B cell (primary cell): ENCODE results near the gene TMF1.

Experiments
- CTCF ChIP-seq: fragments of 200-600 bp; IDR thresholded peaks from one replicate; pipeline ENCODE4 v1.8.0; 2022; ENCODE audit warnings: antibody characterized with exemption, mild to moderate bottlenecking
- EZH2 ChIP-seq: IDR thresholded peaks from 2 replicates; pipeline ENCODE4 v1.6.1; 2012; ENCODE audit warnings: borderline replicate concordance, low read depth, mild to moderate bottlenecking, moderate library complexity, low read length; ENCODE audit not compliant: insufficient read depth, poor library complexity, severe bottlenecking

DNA sequence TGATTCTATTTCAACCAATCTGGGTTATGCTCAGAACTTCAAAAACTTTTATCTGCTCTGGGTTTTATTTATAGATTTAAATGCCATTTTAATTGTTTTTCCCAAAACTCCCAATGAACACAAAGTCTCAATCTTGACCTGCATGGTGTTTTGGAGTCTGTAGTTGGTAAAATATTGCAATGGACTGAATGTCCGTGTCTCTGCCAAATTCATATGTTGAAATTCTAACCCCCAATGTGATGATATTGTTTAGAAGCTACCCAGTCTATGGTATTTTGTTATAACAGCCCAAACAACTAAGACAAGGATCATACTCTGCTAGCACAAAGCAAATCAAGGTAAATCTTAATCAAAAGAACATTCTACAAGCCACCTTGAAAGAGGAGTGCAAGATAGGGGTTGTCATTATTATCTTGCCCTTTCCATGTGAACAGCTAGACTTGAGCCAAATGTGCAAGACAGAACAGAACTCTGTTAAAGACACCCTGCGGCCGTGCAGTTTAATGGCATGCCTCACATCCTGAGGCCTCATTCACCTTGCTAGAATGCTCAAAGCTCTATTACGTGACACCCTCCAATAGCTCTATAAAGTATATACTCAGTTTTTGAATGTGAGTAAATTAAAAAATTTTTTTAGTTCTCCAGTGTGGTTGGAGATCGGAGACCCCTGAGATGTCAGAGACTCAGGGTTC lies 46.2 kb downstream of the TMF1 start:
- TF ChIP-seq CTCF (no peak), EZH2 (no peak)
